ENCODE results near the gene SSBP2. TPM values are rescaled to one million over a fixed set of nuclear protein-coding genes. Genes with fewer than 3 reads are reported as not detected.

The SSBP2 gene
- total and polyA plus RNA-seq, 2 donors (not counting 3 experiments of a cell fraction or from before 2014, with no cell fraction given): 9.6 to 11.5 TPM

DNA sequence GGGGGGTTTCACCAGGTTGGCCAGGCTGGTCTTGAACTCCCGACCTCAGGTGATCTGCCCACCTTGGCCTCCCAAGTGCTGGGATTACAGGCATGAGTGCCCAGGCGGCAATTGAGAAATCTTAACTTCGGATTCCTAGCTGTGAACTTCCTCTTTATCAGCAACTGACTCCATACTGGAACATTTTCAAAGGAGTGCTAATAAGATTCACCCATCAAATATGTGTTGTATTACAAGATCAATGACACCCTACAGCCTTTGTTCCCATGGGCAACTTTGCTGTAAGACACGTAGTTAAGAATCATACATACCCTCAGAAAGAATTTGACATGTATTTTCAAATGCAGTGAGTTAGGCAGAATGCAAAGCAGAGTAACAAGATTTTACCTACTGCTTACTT, 333.8 kb downstream of the SSBP2 start:
- DNase-seq (ENCODE audit: low read depth, low spot score): no peak
- Histone ChIP-seq H3K79me2 (ENCODE audit: control insufficient read depth, insufficient read depth, low read length) (no peaks in the 10 kb centered on the region), H3K27me3 (ENCODE audit: control insufficient read depth in 2 of 2, insufficient read depth in 2 of 2, low read length in 2 of 2) (no peaks in the 10 kb centered on the region), H3K4me2 (ENCODE audit: insufficient read depth, low read length) (no peak overlapping the region), H3K27ac (ENCODE audit: insufficient read depth, low read depth, low read length) (no peak overlapping the region), H3K4me1 (ENCODE audit: control insufficient read depth, extremely low read depth, insufficient read depth, low read length) (peaks cover 14% of the 10 kb centered on the region), H3K4me3 (replicated peaks in 1 of 3; ENCODE audit: insufficient read depth in 1 of 3, low read depth in 1 of 3, low read length in 3 of 3) (no peak overlapping the region), H3K9me1 (replicated peaks; ENCODE audit: control insufficient read depth, extremely low read depth, insufficient read depth, low read length) (no peaks in the 10 kb centered on the region), H3K9me3 (replicated peaks; ENCODE audit: control insufficient read depth, insufficient read depth, low read length) (no peaks in the 10 kb centered on the region), H3K36me3 (ENCODE audit: control insufficient read depth in 2 of 2, extremely low read depth in 1 of 2, insufficient read depth in 2 of 2, low read length in 2 of 2) (no peaks in the 10 kb centered on the region), H3K9ac (replicated peaks; ENCODE audit: extremely low read depth, insufficient read depth, low read length) (no peak overlapping the region), H2AFZ (ENCODE audit: low read depth, low read length) (no peak overlapping the region), H4K20me1 (replicated peaks; ENCODE audit: control insufficient read depth, extremely low read depth, insufficient read depth, low read length) (no peaks in the 10 kb centered on the region)
- ChIA-PET POLR2A (no interaction called here), CTCF (no interaction called here)
- intact Hi-C loops (cut with micrococcal nuclease): no loop called here
- dilution Hi-C loops (cut with MboI; ENCODE audit: extremely low pct_ligation_motif_present, low sequenced_read_pairs): no loop called here
- BruUV-seq (replicated peaks): no TSS peak
- no peak for FAIRE-seq
- TF ChIP-seq FOS (IDR thresholded peaks at IDR 0.05; ENCODE audit: borderline replicate concordance, insufficient read depth, low read length) (no peak), EZH2 (IDR thresholded peaks at IDR 0.05; ENCODE audit: borderline replicate concordance, low read depth, low read length, severe bottlenecking) (no peak), GATA2 (IDR thresholded peaks at IDR 0.05; ENCODE audit: insufficient read depth, insufficient read length, low read depth, low read length) (no peak), JUN (IDR thresholded peaks at IDR 0.05; ENCODE audit: borderline replicate concordance, insufficient read depth, insufficient read length, low read depth) (no peak), POLR2AphosphoS5 (IDR thresholded peaks at IDR 0.05; ENCODE audit: insufficient read depth, low read depth, low read length) (no peak), CTCF (IDR thresholded peaks at IDR 0.05; ENCODE audit: extremely low read depth in 1 of 2, insufficient read depth in 1 of 2, low read depth in 1 of 2, low read length in 2 of 2) (no peak), MYC (IDR thresholded peaks at IDR 0.05; ENCODE audit: low read depth, low read length) (no peak), POLR2A (IDR thresholded peaks at IDR 0.05; ENCODE audit: low read depth, low read length) (no peak)
- TF ChIP-seq, protein P1, sequence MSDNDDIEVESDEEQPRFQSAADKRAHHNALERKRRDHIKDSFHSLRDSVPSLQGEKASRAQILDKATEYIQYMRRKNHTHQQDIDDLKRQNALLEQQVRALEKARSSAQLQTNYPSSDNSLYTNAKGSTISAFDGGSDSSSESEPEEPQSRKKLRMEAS (IDR thresholded peaks at IDR 0.05; ENCODE audit: insufficient read depth, insufficient read length): no peak
